K562 (cell line): ENCODE results near the gene MYO1D. TPM values are rescaled to one million over a fixed set of nuclear protein-coding genes. Genes with fewer than 3 reads are reported as not detected.

Experiments
- ATAC-seq: fragments of 200-7000 bp; cut with Tn5 transposase; 3 replicates; pipeline ENCODE4 v1.9.1; 2020; ENCODE audit warnings: moderate library complexity
- BruUV-seq: library from RNA; stranded (reverse); fragments of 400-500 nt; replicated peaks from 2 replicates; lab custom pipeline; 2021; lab: Mats Ljungman, UMichigan
- CTCF ChIA-PET: fragments of 300-600 bp; formaldehyde crosslinking; extraction: SDS; loops from one replicate; lab custom pipeline; 2021; ENCODE audit warnings: low intra/inter-chr PET ratio; lab: Yijun Ruan, JAX
- POLR2A ChIA-PET: fragments of 300-600, 350-650 bp; sonication (Branson Sonifier 250); formaldehyde crosslinking; extraction: SDS; loops from one replicate; lab custom pipeline; 2021; ENCODE audit warnings: antibody characterized with exemption, inconsistent platforms; lab: Yijun Ruan, JAX
- DNase-seq, 4 experiments: peaks; one replicate each; pipeline versions ENCODE4 v3.0.0 to v3.0.0-alpha.2; 2011 to 2018; ENCODE audit warnings: low spot score in 3 of 4, mixed read lengths in 3 of 4; ENCODE audit errors: extremely low read depth in 1 of 4
- FAIRE-seq: peaks from 2 replicates; lab custom pipeline; 2011; peaks lifted over from hg19 to GRCh38; lab: Jason Lieb, UNC
- H2AFZ ChIP-seq: 2 replicates; pipeline ENCODE4 v1.6.0; 2011; ENCODE audit warnings: low read depth, low read length, control low read depth, inconsistent platforms
- H3K27ac ChIP-seq: fragments of 200-600 bp; 3 replicates; pipeline ENCODE4 v1.8.0; 2011; ENCODE audit warnings: low read depth, mild to moderate bottlenecking, control low read depth, inconsistent platforms, low read length, moderate library complexity, mixed read lengths; ENCODE audit errors: extremely low read depth
- H3K27me3 ChIP-seq, 2 experiments: fragments of 300-600 bp in 1 of 2; 2 replicates in 1 of 2; 3 replicates in 1 of 2; pipeline versions ENCODE4 v1.6.0 to v1.8.0; 2011; ENCODE audit warnings: inconsistent platforms in 2 of 2, low read length in 2 of 2, mild to moderate bottlenecking in 1 of 2, mixed read lengths in 1 of 2, moderate library complexity in 1 of 2; ENCODE audit not compliant: control insufficient read depth in 2 of 2, insufficient read depth in 2 of 2
- H3K36me3 ChIP-seq: fragments of 300-600 bp; 3 replicates; pipeline ENCODE4 v1.8.0; 2011; ENCODE audit warnings: mild to moderate bottlenecking, low read length, inconsistent platforms; ENCODE audit not compliant: control insufficient read depth, insufficient read depth
- H3K4me1 ChIP-seq, 2 experiments: fragments of 200-600 bp in 1 of 2; replicated peaks in 1 of 2; 2 replicates in 1 of 2; 3 replicates in 1 of 2; pipeline versions ENCODE4 v1.5.1 to v1.8.0; 2011; ENCODE audit warnings: inconsistent platforms in 2 of 2, low read length in 2 of 2, mild to moderate bottlenecking in 1 of 2, mixed read lengths in 1 of 2, moderate library complexity in 1 of 2; ENCODE audit not compliant: control insufficient read depth in 2 of 2, insufficient read depth in 2 of 2
- H3K4me2 ChIP-seq: 2 replicates; pipeline ENCODE4 v1.6.1; 2011; ENCODE audit warnings: low read length, control low read depth, inconsistent platforms, mixed read lengths; ENCODE audit not compliant: insufficient read depth
- H3K4me3 ChIP-seq: fragments of 200-600 bp; sonication (generic), shearing (Covaris generic); 2 replicates; pipeline ENCODE4 v1.5.1; 2016; ENCODE audit warnings: control low read depth, inconsistent platforms
- H3K79me2 ChIP-seq: fragments of 200-600 bp; 3 replicates; pipeline ENCODE4 v1.8.0; 2011; ENCODE audit warnings: low read length, inconsistent platforms; ENCODE audit not compliant: control insufficient read depth, insufficient read depth
- H3K9ac ChIP-seq, 2 experiments: 2 replicates each; pipeline versions ENCODE4 v1.6.0 to v1.6.1; 2011; ENCODE audit warnings: low read depth in 2 of 2, low read length in 2 of 2, control low read depth in 1 of 2, inconsistent platforms in 1 of 2, mild to moderate bottlenecking in 1 of 2, mixed read lengths in 1 of 2; ENCODE audit not compliant: insufficient read depth in 1 of 2
- H3K9me1 ChIP-seq: one replicate; pipeline ENCODE4 v1.6.0; 2011; ENCODE audit warnings: inconsistent platforms, mild to moderate bottlenecking, low read length, moderate library complexity; ENCODE audit not compliant: control insufficient read depth, insufficient read depth
- H3K9me3 ChIP-seq: replicated peaks from 2 replicates; pipeline ENCODE4 v1.5.1; 2011; ENCODE audit warnings: low read depth, low read length, inconsistent platforms; ENCODE audit not compliant: control insufficient read depth, insufficient read depth
- H4K20me1 ChIP-seq: replicated peaks from 2 replicates; pipeline ENCODE4 v1.6.1; 2011; ENCODE audit warnings: low read length, inconsistent platforms, mixed read lengths; ENCODE audit not compliant: control insufficient read depth, insufficient read depth
- ARID1B ChIP-seq: fragments of 450-650 bp; IDR thresholded peaks from 2 replicates; pipeline ENCODE4 v1.6.1; 2016; ENCODE audit warnings: antibody characterized with exemption, mild to moderate bottlenecking, inconsistent platforms
- ID3 ChIP-seq, 2 experiments: fragments of 250-450 bp in 1 of 2; fragments of 450-650 bp in 1 of 2; sonication (Bioruptor Pico) in 1 of 2; IDR thresholded peaks; 2 replicates each; pipeline versions ENCODE4 v1.6.1 to v1.8.0; 2016 to 2021; ENCODE audit warnings: mild to moderate bottlenecking in 2 of 2, moderate library complexity in 2 of 2, missing compliant biosample characterization in 1 of 2, missing genetic modification characterization in 1 of 2
- NRF1 ChIP-seq, 2 experiments: fragments of 450-650 bp; IDR thresholded peaks in 1 of 2; conservative IDR thresholded peaks in 1 of 2; 2 replicates each; pipeline ENCODE4 v1.6.1; 2014; ENCODE audit warnings: mild to moderate bottlenecking in 2 of 2
- STAT6 ChIP-seq: sonication (generic); formaldehyde crosslinking; IDR thresholded peaks from 2 replicates; pipeline ENCODE4 v1.8.1; 2023; ENCODE audit warnings: mild to moderate bottlenecking, missing genetic modification reagents
- SUPT5H ChIP-seq: fragments of 450-650 bp; IDR thresholded peaks from 2 replicates; pipeline ENCODE4 v1.6.1; 2016
- ZNF384 ChIP-seq: IDR thresholded peaks from 2 replicates; pipeline ENCODE4 v1.6.1; 2012; ENCODE audit warnings: low read depth, low read length, improper control_type of control experiment
- WGBS: fragments of 100-300 bp; shearing (Covaris generic); methylation state at CpG from one replicate; pipeline ENCODE4 v1.1.6; 2016; ENCODE audit warnings: low coverage, mixed read lengths; ENCODE audit not compliant: insufficient coverage; ENCODE audit errors: missing lambda C conversion rate; 5-methylcytosine and 5-hydroxymethylcytosine counted together
- in situ Hi-C: fragments of 300-500 bp; cut with MboI; formaldehyde crosslinking; loops from 4 replicates; pipeline ENCODE4 v1.15.0; 2018; ENCODE audit warnings: inconsistent platforms, mixed read lengths
- intact Hi-C: fragments of 100-400 bp; cut with micrococcal nuclease; formaldehyde crosslinking; loops from 2 replicates; pipeline ENCODE4 v1.14.2; 2022
- polyA plus RNA-seq, 8 experiments: library from polyadenylated mRNA; depleted of rRNA in 4 of 8; stranded (reverse) in 5 of 8; unstranded in 3 of 8; fragments of >200 nt; fragmentation: Nextera tagmentation in 2 of 8; fragmentation: Illumina TruSeq in 1 of 8; extraction: Ambion mirVana in 2 of 8; extraction: Trizol in 1 of 8; gene quantifications; 2 replicates each; pipeline versions ENCODE4 v1.2.1 to v1.2.3, GENCODE V29; 2011 to 2014; ENCODE audit warnings: inconsistent platforms in 1 of 8, missing spikeins in 1 of 8
- total RNA-seq, 7 experiments: library from RNA; depleted of rRNA in 6 of 7; stranded (reverse); fragments of >200 nt in 6 of 7; fragmentation: Illumina TruSeq in 2 of 7; extraction: Trizol in 2 of 7; gene quantifications; 2 replicates each; pipeline versions ENCODE4 v1.2.1 to v1.2.3, GENCODE V29; 2011 to 2021; ENCODE audit warnings: low replicate concordance in 1 of 7
- TF ChIP-seq, protein P1 (sequence below): fragments of 450-650 bp; IDR thresholded peaks from 2 replicates; pipeline ENCODE4 v1.7.1; 2018; ENCODE audit warnings: mild to moderate bottlenecking, low read depth; ENCODE audit not compliant: partially characterized antibody
- TF ChIP-seq, protein P2 (sequence below): fragments of 250-450 bp; sonication (Bioruptor Pico); IDR thresholded peaks from 2 replicates; pipeline ENCODE4 v1.8.0; 2022; ENCODE audit warnings: moderate library complexity, mild to moderate bottlenecking, inconsistent platforms
- TF ChIP-seq, protein P3 (sequence below): fragments of 250-450 bp; sonication (Bioruptor Pico); IDR thresholded peaks from 2 replicates; pipeline ENCODE4 v1.5.0; 2021; ENCODE audit warnings: mild to moderate bottlenecking, borderline replicate concordance

MYO1D gene
- total and polyA plus RNA-seq, 9 of the 15 experiments (the other 6 are each of a cell fraction or from before 2014, with no cell fraction given): 2.1 to 71.2 (median 45.4) TPM

DNA sequence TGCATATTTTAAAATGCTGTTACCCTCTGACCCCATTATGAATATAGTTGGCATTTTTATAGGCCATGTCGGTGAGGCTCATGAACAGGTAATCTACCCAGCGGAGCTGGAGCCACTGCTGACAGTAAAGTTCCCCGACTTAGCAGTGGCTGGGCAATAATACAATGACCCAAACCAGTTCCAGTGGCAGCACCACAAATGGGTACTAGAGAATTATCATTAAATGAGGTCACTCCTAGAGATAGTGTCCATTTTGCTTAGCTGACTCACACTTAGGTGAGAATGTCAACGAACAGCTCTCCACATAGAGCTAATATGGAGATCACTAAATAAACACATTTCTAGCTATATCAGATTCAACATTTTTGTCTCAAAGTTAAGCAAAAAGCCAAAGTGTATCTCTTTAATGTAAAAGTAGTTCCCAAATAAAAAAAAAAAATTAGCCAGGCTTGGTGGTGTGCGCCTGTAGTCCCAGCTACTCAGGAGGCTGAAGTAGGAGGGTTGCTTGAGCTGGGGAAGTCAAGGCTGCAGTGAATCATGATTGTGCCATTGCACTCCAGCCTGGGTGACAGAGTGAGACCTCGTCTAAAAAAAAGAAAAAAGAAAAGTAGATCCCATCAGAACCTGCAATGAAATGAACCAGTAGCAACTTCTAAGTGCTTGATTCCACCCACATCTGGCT, 7.4 kb downstream of the MYO1D start:
- Histone ChIP-seq H3K36me3 (peaks cover 19% of the 10 kb centered on the region; the same call in 2 of the 3 replicates), H3K9me3 (no peaks in the 10 kb centered on the region), H3K4me2 (no peak overlapping the region), H3K9me1 (no peaks in the 10 kb centered on the region), H3K9ac (no peak overlapping the region), H4K20me1 (no peaks in the 10 kb centered on the region), H3K27ac (peak overlapping the region; percentile 36; the same call in 1 of the 3 replicates), H3K4me3 (no peak overlapping the region), H3K27me3 (no peaks in the 10 kb centered on the region), H3K79me2 (peaks cover 86% of the 10 kb centered on the region), H3K4me1 (peaks cover 8 to 35% of the 10 kb centered on the region in 2 experiments; a peak in 4 of 5 replicates), H2AFZ (no peak overlapping the region)
- FAIRE-seq (peak; percentile 60), DNase-seq (peak in 1 of 4 experiments; percentile 33), ATAC-seq (peak; percentile 70)
- WGBS: 50% methylated on average over 6 of the region's 6 CpGs
- ChIA-PET CTCF (no interaction called here), POLR2A (interaction anchor here (0.5 to 1.7 kb wide), 4 partner anchors 7 to 147 kb away, joined by 3 to 6 read pairs (median 4); partner anchors contain the start of gene MYO1D)
- in situ Hi-C loops: loop anchor here (10.0 kb wide), 1 partner anchor 85 kb away; no protein-coding TSS in a partner anchor
- BruUV-seq: no TSS peak
- intact Hi-C loops: no loop called here
- TF ChIP-seq, protein P1, sequence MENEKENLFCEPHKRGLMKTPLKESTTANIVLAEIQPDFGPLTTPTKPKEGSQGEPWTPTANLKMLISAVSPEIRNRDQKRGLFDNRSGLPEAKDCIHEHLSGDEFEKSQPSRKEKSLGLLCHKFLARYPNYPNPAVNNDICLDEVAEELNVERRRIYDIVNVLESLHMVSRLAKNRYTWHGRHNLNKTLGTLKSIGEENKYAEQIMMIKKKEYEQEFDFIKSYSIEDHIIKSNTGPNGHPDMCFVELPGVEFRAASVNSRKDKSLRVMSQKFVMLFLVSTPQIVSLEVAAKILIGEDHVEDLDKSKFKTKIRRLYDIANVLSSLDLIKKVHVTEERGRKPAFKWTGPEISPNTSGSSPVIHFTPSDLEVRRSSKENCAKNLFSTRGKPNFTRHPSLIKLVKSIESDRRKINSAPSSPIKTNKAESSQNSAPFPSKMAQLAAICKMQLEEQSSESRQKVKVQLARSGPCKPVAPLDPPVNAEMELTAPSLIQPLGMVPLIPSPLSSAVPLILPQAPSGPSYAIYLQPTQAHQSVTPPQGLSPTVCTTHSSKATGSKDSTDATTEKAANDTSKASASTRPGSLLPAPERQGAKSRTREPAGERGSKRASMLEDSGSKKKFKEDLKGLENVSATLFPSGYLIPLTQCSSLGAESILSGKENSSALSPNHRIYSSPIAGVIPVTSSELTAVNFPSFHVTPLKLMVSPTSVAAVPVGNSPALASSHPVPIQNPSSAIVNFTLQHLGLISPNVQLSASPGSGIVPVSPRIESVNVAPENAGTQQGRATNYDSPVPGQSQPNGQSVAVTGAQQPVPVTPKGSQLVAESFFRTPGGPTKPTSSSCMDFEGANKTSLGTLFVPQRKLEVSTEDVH: no peak
- TF ChIP-seq NRF1 (conservative IDR thresholded peaks at IDR 0.05 in 1 of 2, IDR thresholded peaks at IDR 0.05 in 1 of 2): no peak
- no peak for TF ChIP-seq ID3 (CRISPR knock-in tag; IDR thresholded peaks at IDR 0.05)
- TF ChIP-seq ID3 (tag; IDR thresholded peaks at IDR 0.05): no peak
- TF ChIP-seq, protein P2, sequence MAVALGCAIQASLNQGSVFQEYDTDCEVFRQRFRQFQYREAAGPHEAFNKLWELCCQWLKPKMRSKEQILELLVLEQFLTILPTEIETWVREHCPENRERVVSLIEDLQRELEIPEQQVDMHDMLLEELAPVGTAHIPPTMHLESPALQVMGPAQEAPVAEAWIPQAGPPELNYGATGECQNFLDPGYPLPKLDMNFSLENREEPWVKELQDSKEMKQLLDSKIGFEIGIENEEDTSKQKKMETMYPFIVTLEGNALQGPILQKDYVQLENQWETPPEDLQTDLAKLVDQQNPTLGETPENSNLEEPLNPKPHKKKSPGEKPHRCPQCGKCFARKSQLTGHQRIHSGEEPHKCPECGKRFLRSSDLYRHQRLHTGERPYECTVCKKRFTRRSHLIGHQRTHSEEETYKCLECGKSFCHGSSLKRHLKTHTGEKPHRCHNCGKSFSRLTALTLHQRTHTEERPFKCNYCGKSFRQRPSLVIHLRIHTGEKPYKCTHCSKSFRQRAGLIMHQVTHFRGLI (CRISPR knock-in tag): no peak
- TF ChIP-seq STAT6 (CRISPR knock-in tag): no peak
- no peak for TF ChIP-seq ZNF384
- TF ChIP-seq SUPT5H: no peak
- TF ChIP-seq, protein P3, sequence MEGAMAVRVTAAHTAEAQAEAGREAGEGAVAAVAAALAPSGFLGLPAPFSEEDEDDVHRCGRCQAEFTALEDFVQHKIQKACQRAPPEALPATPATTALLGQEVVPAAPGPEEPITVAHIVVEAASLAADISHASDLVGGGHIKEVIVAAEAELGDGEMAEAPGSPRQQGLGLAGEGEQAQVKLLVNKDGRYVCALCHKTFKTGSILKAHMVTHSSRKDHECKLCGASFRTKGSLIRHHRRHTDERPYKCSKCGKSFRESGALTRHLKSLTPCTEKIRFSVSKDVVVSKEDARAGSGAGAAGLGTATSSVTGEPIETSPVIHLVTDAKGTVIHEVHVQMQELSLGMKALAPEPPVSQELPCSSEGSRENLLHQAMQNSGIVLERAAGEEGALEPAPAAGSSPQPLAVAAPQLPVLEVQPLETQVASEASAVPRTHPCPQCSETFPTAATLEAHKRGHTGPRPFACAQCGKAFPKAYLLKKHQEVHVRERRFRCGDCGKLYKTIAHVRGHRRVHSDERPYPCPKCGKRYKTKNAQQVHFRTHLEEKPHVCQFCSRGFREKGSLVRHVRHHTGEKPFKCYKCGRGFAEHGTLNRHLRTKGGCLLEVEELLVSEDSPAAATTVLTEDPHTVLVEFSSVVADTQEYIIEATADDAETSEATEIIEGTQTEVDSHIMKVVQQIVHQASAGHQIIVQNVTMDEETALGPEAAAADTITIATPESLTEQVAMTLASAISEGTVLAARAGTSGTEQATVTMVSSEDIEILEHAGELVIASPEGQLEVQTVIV (CRISPR knock-in tag): no peak
- TF ChIP-seq ARID1B: peak; percentile 17; the same call in 1 of the 2 replicates
